HG03342 (cell line): ENCODE measurements around the gene RCE1.

Source experiments
- ATAC-seq: cut with Tn5 transposase; IDR thresholded peaks from one replicate; pipeline ENCODE4 v1.9.1; 2021; ENCODE audit warnings: mild to moderate bottlenecking, moderate library complexity; ENCODE audit not compliant: unreplicated experiment

The RCE1 gene

GRCh38 chr11:66884443-66884842 is 41.2 kb downstream of the RCE1 start:
- no peak for ATAC-seq

GRCh38 chr11:66885469-66885868 is 42.2 kb downstream of the RCE1 start:
- ATAC-seq: no peak

DNA sequence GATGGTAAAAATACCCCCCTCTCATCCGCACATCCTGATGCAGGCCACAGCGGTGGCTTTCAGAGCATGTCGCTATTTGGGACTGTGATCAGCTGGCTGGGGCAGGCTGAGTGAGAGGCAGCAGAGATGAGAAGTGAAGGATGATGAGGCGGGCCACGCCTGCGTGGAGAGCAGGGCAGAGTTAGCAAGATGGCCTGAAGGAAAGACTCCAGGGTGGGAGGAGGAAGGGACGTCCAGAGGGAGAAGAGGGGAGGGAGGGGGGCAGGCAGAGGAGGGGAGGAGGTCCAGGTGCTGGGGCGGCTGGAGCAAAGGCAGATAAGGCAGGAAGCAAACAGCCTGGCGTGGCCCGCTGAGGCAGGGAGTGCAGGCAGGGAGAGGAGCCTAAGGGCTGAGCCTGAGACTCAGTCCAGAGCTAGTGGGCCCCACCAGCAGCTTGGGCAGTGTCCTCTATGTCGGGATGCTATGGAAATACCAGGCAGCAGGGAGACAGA is 42.8 kb downstream of the RCE1 start:
- ATAC-seq: no peak

- no peak for ATAC-seq
These were observed 43.5 kb downstream of the RCE1 start for GRCh38 chr11:66886671-66887221.

DNA sequence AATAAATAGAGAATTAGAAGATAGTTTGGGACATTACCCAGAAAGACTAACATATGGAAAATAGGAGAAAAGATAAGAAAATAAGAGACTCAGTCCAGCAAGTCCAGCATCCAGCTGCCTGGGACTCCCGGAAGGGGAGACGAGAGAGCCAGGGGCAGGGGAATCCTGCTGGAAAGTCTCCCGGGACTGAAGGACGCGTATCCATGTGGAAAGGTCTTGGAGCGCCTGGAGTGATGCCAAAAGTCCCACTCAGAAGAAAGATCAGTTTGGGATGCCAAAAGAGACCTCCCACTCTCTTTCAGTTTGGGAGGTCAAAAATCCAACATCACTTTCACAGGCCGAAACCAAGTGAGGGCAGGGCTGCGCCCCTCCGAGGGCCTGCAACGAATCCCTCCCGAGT is 44.3 kb downstream of the RCE1 start:
- ATAC-seq: no peak

DNA sequence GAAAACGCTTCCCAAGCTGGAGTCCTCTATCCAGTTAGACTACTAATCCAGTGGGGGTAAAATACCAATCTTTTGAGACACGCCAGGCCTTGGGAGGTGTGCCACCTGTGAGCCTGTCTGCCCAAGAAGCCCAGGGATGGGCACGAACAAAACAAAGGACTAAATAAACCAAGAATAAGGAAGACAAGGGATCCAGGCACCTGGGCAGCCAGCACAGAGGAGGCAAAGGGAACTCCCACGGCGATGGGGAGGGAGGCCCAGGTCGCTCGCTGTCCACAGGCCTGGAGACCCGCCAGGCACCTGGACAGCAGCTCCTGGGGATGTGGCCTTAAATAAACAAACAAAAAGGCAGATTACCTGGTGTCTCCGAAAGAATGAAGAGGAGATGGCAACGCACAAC is 45.0 kb downstream of the RCE1 start:
- no peak for ATAC-seq

- ATAC-seq: no peak
These were observed 46.7 kb downstream of the RCE1 start for GRCh38 chr11:66889960-66890359.

GRCh38 chr11:66891851-66892660 is 48.8 kb downstream of the RCE1 start:
- peak; percentile 89 for ATAC-seq

DNA sequence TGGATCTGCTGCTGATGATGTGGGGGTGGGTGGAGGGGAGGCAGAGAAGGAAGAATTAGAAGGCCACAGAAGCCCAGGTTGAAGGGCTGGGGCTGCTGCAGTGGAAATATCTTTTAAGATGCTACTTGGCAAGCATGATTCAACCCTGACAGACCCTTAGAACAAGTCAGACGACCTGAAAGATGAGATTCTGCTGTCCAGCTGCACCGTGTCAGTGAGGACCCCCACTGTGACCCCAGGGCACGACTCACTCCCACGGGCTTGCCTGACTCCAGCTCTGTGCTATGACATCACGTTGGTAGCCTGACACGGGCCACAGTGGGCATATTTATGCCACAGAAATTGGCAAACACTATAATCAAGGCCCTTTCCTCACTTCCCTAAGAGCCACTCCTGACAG is 49.7 kb downstream of the RCE1 start:
- ATAC-seq: no peak

DNA sequence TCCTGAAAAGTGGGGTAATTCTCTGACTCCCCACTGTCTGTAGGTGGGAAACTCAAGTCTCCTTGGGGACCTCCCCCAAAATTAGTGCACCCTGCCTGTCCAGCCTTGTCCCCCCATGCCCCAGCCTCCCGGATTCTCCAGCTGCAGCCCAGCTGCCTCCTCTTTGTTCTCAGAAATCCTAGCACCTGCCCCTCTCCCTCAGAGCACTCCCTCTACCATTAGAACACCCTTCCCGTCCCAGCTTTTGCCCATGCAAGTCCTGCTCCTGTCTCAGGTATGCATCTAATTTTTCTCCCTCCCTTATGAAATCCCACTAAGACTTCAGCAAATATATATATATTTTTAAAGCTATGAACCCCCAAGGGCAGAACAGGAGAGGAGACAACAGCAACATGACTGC is 50.9 kb downstream of the RCE1 start:
- no peak for ATAC-seq
